ENCODE measurements around the gene AMDHD2.

DNA sequence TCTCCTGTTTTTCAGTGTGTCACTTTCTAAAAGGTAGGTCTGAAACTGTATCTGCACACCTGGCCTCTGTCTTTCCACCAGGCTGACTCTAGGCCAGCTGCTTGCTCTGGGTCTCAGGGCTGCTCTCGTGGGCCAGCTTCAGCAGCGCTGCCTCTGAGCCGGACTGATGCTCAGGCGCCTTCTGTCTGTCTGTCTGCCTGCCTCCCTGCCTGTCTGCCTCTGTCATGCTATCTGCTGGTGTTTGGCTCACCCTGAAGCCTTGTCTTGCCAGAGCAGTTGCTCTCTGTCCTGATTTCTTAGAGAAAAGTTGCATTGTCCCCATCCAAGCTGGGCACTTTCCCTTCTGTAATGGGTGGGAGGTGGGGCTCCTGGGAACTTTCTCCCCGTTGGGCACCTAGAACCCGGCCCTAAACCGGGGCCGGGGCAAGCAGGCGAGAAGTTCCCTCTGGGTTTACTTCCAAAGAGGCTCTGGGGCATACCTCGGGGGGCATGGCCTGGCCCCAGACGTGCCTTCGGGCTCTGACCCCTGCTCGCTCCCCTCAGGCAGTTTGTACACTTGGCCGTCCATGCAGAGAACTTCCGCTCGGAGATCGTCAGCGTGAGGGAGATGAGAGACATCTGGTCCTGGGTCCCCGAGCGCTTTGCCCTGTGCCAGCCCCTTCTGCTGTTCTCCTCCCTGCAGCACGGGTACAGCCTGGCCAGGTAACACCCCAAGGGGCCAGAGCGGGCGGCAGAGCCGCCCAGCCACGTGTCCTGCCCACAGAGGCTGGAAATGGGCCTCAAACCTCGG is 22.3 kb upstream of the AMDHD2 start:
- TF ChIP-seq CTCF (IDR thresholded peaks at IDR 0.05; ENCODE audit: low read depth, low read length, poor library complexity, severe bottlenecking), result no peak
- no peak for TF ChIP-seq EZH2phosphoT487 (IDR thresholded peaks at IDR 0.05; ENCODE audit: borderline replicate concordance, low read length)

Measured in DOHH2 (cell line).